ENCODE results near the gene CADM1. TPM values are rescaled to one million over a fixed set of nuclear protein-coding genes. Genes with fewer than 3 reads are reported as not detected.

Gene CADM1
- total and polyA plus RNA-seq, 9 of the 15 experiments (the other 6 are each of a cell fraction or from before 2014, with no cell fraction given), result 0.42 TPM; not detected in 8

DNA sequence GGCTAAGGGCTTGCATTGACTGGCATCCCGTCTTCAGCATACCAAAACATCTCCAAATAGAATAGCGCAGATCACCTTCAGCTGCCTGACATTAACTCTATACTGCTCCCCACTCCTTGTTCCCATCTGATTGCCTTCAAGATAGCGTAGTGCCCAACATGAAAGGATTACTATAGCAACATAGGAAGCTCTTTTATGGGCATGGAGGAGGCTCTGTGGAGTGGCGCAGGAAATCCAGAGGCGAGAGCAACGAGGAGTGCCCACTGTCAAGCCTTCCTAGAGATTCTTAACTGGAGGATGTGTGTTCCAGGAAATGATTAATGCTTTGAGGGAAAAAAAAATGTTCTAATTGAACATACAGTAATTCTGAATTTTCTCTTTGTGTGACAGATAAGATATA is 213.3 kb downstream of the CADM1 start:
- H3K79me2 ChIP-seq (ENCODE audit: control insufficient read depth, insufficient read depth, low read length), result no peaks in the 10 kb centered on the region
- FAIRE-seq (no peak), ATAC-seq (no peak), DNase-seq (ENCODE audit: extremely low read depth in 1 of 4, low spot score in 3 of 4) (no peak)
- H3K9me1 ChIP-seq (ENCODE audit: control insufficient read depth, insufficient read depth, low read length), result no peaks in the 10 kb centered on the region
- WGBS (ENCODE audit: insufficient coverage, low coverage, missing lambda C conversion rate), result 1% methylated on average over 6 of the region's 6 CpGs
- ChIA-PET POLR2A (no interaction called here), CTCF (ENCODE audit: low intra/inter-chr PET ratio) (no interaction called here)
- H3K9me3 ChIP-seq (replicated peaks; ENCODE audit: control insufficient read depth, insufficient read depth, low read depth, low read length), result no peaks in the 10 kb centered on the region
- no peaks in the 10 kb centered on the region for H3K36me3 ChIP-seq (ENCODE audit: control insufficient read depth, insufficient read depth, low read length)
- no peak overlapping the region for H2AFZ ChIP-seq (ENCODE audit: low read depth, low read length)
- H3K4me1 ChIP-seq (replicated peaks in 1 of 2; ENCODE audit: control insufficient read depth in 2 of 2, insufficient read depth in 2 of 2, low read length in 2 of 2), result no peaks in the 10 kb centered on the region
- in situ Hi-C loops (cut with MboI), result no loop called here
- intact Hi-C loops (cut with micrococcal nuclease), result no loop called here
- no peak overlapping the region for H3K27ac ChIP-seq (ENCODE audit: extremely low read depth, low read depth, low read length)
- no peaks in the 10 kb centered on the region for H4K20me1 ChIP-seq (replicated peaks; ENCODE audit: control insufficient read depth, insufficient read depth, low read length)
- no peaks in the 10 kb centered on the region; a peak in 1 of 5 replicates for H3K27me3 ChIP-seq (ENCODE audit: control insufficient read depth in 2 of 2, insufficient read depth in 2 of 2, low read length in 2 of 2)
- no TSS peak for BruUV-seq (replicated peaks)
- no peak overlapping the region for H3K9ac ChIP-seq (ENCODE audit: insufficient read depth in 1 of 2, low read depth in 2 of 2, low read length in 2 of 2)
- no peak for TF ChIP-seq NFXL1 (CRISPR knock-in tag; IDR thresholded peaks at IDR 0.05)
- no peak for TF ChIP-seq HMG20A (CRISPR knock-in tag; conservative IDR thresholded peaks at IDR 0.05)
- no peak for TF ChIP-seq RBM34 (IDR thresholded peaks at IDR 0.05; ENCODE audit: borderline replicate concordance, insufficient read depth, low read length)
- no peak for TF ChIP-seq RHOXF2B (CRISPR knock-in tag; conservative IDR thresholded peaks at IDR 0.05)
- no peak for TF ChIP-seq C11orf30 (IDR thresholded peaks at IDR 0.05; ENCODE audit: low read depth)
- TF ChIP-seq ATF1 (CRISPR knock-in tag; IDR thresholded peaks at IDR 0.05), result no peak
- TF ChIP-seq ATF1 (tag; IDR thresholded peaks at IDR 0.05), result no peak
- TF ChIP-seq BACH1 (tag; IDR thresholded peaks at IDR 0.05), result no peak
- TF ChIP-seq SMAD3 (CRISPR knock-in tag; conservative IDR thresholded peaks at IDR 0.05), result no peak
- no peak for TF ChIP-seq TAF15 (IDR thresholded peaks at IDR 0.05; ENCODE audit: low read depth, low read length)
- TF ChIP-seq, protein P1, sequence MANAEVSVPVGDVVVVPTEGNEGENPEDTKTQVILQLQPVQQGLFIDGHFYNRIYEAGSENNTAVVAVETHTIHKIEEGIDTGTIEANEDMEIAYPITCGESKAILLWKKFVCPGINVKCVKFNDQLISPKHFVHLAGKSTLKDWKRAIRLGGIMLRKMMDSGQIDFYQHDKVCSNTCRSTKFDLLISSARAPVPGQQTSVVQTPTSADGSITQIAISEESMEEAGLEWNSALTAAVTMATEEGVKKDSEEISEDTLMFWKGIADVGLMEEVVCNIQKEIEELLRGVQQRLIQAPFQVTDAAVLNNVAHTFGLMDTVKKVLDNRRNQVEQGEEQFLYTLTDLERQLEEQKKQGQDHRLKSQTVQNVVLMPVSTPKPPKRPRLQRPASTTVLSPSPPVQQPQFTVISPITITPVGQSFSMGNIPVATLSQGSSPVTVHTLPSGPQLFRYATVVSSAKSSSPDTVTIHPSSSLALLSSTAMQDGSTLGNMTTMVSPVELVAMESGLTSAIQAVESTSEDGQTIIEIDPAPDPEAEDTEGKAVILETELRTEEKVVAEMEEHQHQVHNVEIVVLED (CRISPR knock-in tag; IDR thresholded peaks at IDR 0.05), result no peak
- TF ChIP-seq EZH2 (IDR thresholded peaks at IDR 0.05; ENCODE audit: borderline replicate concordance, low read depth, low read length), result no peak
- no peak for TF ChIP-seq POLR2AphosphoS2 (IDR thresholded peaks at IDR 0.05; ENCODE audit: low read length)
- TF ChIP-seq, protein P2, sequence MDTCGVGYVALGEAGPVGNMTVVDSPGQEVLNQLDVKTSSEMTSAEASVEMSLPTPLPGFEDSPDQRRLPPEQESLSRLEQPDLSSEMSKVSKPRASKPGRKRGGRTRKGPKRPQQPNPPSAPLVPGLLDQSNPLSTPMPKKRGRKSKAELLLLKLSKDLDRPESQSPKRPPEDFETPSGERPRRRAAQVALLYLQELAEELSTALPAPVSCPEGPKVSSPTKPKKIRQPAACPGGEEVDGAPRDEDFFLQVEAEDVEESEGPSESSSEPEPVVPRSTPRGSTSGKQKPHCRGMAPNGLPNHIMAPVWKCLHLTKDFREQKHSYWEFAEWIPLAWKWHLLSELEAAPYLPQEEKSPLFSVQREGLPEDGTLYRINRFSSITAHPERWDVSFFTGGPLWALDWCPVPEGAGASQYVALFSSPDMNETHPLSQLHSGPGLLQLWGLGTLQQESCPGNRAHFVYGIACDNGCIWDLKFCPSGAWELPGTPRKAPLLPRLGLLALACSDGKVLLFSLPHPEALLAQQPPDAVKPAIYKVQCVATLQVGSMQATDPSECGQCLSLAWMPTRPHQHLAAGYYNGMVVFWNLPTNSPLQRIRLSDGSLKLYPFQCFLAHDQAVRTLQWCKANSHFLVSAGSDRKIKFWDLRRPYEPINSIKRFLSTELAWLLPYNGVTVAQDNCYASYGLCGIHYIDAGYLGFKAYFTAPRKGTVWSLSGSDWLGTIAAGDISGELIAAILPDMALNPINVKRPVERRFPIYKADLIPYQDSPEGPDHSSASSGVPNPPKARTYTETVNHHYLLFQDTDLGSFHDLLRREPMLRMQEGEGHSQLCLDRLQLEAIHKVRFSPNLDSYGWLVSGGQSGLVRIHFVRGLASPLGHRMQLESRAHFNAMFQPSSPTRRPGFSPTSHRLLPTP (IDR thresholded peaks at IDR 0.05; ENCODE audit: borderline replicate concordance, extremely low read depth, insufficient read length), result no peak
- TF ChIP-seq, protein P3, sequence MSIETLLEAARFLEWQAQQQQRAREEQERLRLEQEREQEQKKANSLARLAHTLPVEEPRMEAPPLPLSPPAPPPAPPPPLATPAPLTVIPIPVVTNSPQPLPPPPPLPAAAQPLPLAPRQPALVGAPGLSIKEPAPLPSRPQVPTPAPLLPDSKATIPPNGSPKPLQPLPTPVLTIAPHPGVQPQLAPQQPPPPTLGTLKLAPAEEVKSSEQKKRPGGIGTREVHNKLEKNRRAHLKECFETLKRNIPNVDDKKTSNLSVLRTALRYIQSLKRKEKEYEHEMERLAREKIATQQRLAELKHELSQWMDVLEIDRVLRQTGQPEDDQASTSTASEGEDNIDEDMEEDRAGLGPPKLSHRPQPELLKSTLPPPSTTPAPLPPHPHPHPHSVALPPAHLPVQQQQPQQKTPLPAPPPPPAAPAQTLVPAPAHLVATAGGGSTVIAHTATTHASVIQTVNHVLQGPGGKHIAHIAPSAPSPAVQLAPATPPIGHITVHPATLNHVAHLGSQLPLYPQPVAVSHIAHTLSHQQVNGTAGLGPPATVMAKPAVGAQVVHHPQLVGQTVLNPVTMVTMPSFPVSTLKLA (conservative IDR thresholded peaks at IDR 0.05), result no peak
- TF ChIP-seq GATA2 (CRISPR knock-in tag; IDR thresholded peaks at IDR 0.05), result no peak
- no peak for TF ChIP-seq RB1 (IDR thresholded peaks at IDR 0.05; ENCODE audit: low read depth)
- H3K4me3 ChIP-seq, result no peak overlapping the region
- no peak overlapping the region for H3K4me2 ChIP-seq (ENCODE audit: insufficient read depth, low read length)

Measured in K562 (cell line).